Glutamatergic neuron (in vitro differentiated cells): ENCODE measurements around the gene GALNT9. TPM values are rescaled to one million over a fixed set of nuclear protein-coding genes. Genes with fewer than 3 reads are reported as not detected.

Experiments
- DNase-seq: peaks from one replicate; pipeline ENCODE4 v3.0.0; 2022
- H3K27ac Mint-ChIP-seq: one replicate; pipeline ENCODE4 v1.8.0; 2020; ENCODE audit warnings: mild to moderate bottlenecking, mixed read lengths, inconsistent platforms; ENCODE audit not compliant: unreplicated experiment
- H3K27me3 Mint-ChIP-seq: one replicate; pipeline ENCODE4 v1.8.0; 2020; ENCODE audit warnings: mild to moderate bottlenecking, moderate library complexity, mixed read lengths, inconsistent platforms; ENCODE audit not compliant: unreplicated experiment
- H3K36me3 Mint-ChIP-seq: one replicate; pipeline ENCODE4 v1.8.0; 2020; ENCODE audit warnings: mild to moderate bottlenecking, mixed read lengths, inconsistent platforms; ENCODE audit not compliant: unreplicated experiment
- H3K4me1 Mint-ChIP-seq: one replicate; pipeline ENCODE4 v1.8.0; 2020; ENCODE audit warnings: mild to moderate bottlenecking, low read depth, mixed read lengths, inconsistent platforms; ENCODE audit not compliant: unreplicated experiment
- H3K4me3 Mint-ChIP-seq: one replicate; pipeline ENCODE4 v1.8.0; 2020; ENCODE audit warnings: mild to moderate bottlenecking, mixed read lengths, inconsistent platforms; ENCODE audit not compliant: unreplicated experiment
- H3K9me3 Mint-ChIP-seq: one replicate; pipeline ENCODE4 v1.8.0; 2020; ENCODE audit warnings: mild to moderate bottlenecking, moderate library complexity, mixed read lengths, inconsistent platforms; ENCODE audit not compliant: unreplicated experiment
- CTCF ChIP-seq: fragments of 200-600 bp; sonication (generic); IDR thresholded peaks from one replicate; pipeline ENCODE4 v1.5.0; 2021; ENCODE audit not compliant: partially characterized antibody, unreplicated experiment
- total RNA-seq: library from RNA; stranded (reverse); fragmentation: NEBNext Ultra II Directional; extraction: Animal tissue kit (Norgen Biotek cat#: 25700); gene quantifications from one replicate; pipeline ENCODE4 v1.2.1, GENCODE V29; 2021; ENCODE audit not compliant: unreplicated experiment

GALNT9 gene
- total RNA-seq, 1 donor from 2014 or later = 13.7 TPM

- peaks cover 15% of the 10 kb centered on the region for H3K27me3 Mint-ChIP-seq
- H3K36me3 Mint-ChIP-seq = peaks cover 17% of the 10 kb centered on the region
- H3K9me3 Mint-ChIP-seq = peaks cover 18% of the 10 kb centered on the region
- no peak overlapping the region for H3K4me3 Mint-ChIP-seq
- peaks cover 18% of the 10 kb centered on the region for H3K4me1 Mint-ChIP-seq
- TF ChIP-seq CTCF = no peak
- no peak overlapping the region for H3K27ac Mint-ChIP-seq
- no peak for DNase-seq
These were observed 147.7 kb downstream of the GALNT9 start for GRCh38 chr12:132181570-132182200.

GRCh38 chr12:132180648-132181546 is 148.5 kb downstream of the GALNT9 start:
- peaks cover 15% of the 10 kb centered on the region for H3K27me3 Mint-ChIP-seq

GRCh38 chr12:132179431-132180362 is 149.7 kb downstream of the GALNT9 start:
- no peak overlapping the region for H3K27ac Mint-ChIP-seq
- H3K4me3 Mint-ChIP-seq = no peak overlapping the region
- peaks cover 15% of the 10 kb centered on the region for H3K27me3 Mint-ChIP-seq
- H3K4me1 Mint-ChIP-seq = peaks cover 18% of the 10 kb centered on the region
- H3K9me3 Mint-ChIP-seq = peaks cover 10% of the 10 kb centered on the region
- TF ChIP-seq CTCF = no peak
- no peak for DNase-seq
- H3K36me3 Mint-ChIP-seq = peaks cover 6% of the 10 kb centered on the region

More at GRCh38 chr12:132180648-132181546, 148.5 kb downstream of the GALNT9 start:
- H3K4me1 Mint-ChIP-seq = peaks cover 18% of the 10 kb centered on the region
- peaks cover 15% of the 10 kb centered on the region for H3K36me3 Mint-ChIP-seq
- H3K4me3 Mint-ChIP-seq = peak overlapping the region; percentile 45
- peak overlapping the region; percentile 28 for H3K27ac Mint-ChIP-seq
- DNase-seq = no peak
- no peak for TF ChIP-seq CTCF
- peaks cover 18% of the 10 kb centered on the region for H3K9me3 Mint-ChIP-seq

- TF ChIP-seq CTCF = no peak
- H3K9me3 Mint-ChIP-seq = peaks cover 10% of the 10 kb centered on the region
- H3K4me1 Mint-ChIP-seq = peaks cover 18% of the 10 kb centered on the region
- H3K4me3 Mint-ChIP-seq = no peak overlapping the region
- peaks cover 6% of the 10 kb centered on the region for H3K36me3 Mint-ChIP-seq
- H3K27ac Mint-ChIP-seq = no peak overlapping the region
- peaks cover 15% of the 10 kb centered on the region for H3K27me3 Mint-ChIP-seq
- no peak for DNase-seq
These were observed 150.5 kb downstream of the GALNT9 start for GRCh38 chr12:132178801-132179401.
